HG03159 (cell line): ENCODE measurements around the gene VSIG8.
A peak's percentile ranks its signal among the peaks of the same experiment; 100 is the strongest.

Experiments
- ATAC-seq: cut with Tn5 transposase; IDR thresholded peaks from one replicate; pipeline ENCODE4 v1.9.1; 2021; ENCODE audit warnings: mild to moderate bottlenecking, moderate library complexity; ENCODE audit not compliant: unreplicated experiment

VSIG8 gene

GRCh38 chr1:159831412-159832141 is 30.9 kb downstream of the VSIG8 start:
- ATAC-seq, result no peak

GRCh38 chr1:159830722-159831121 is 31.7 kb downstream of the VSIG8 start:
- no peak for ATAC-seq

- ATAC-seq, result no peak
These were observed 32.5 kb downstream of the VSIG8 start for GRCh38 chr1:159829822-159830465.

- peak; percentile 84 for ATAC-seq
These were observed 33.2 kb downstream of the VSIG8 start for GRCh38 chr1:159829273-159829634.

GRCh38 chr1:159828581-159829272 is 33.7 kb downstream of the VSIG8 start:
- ATAC-seq, result no peak

GRCh38 chr1:159828176-159828575 is 34.3 kb downstream of the VSIG8 start:
- no peak for ATAC-seq

- ATAC-seq, result no peak
These were observed 34.9 kb downstream of the VSIG8 start for GRCh38 chr1:159827549-159827948.

- ATAC-seq, result no peak
These were observed 35.4 kb downstream of the VSIG8 start for GRCh38 chr1:159827102-159827490.

GRCh38 chr1:159826441-159827101 is 35.9 kb downstream of the VSIG8 start, which contains the start of gene SLAMF8:
Gene SLAMF8 (plus strand): TSS chr1:159826873. CDS start chr1:159826899, 26 bp downstream.
- ATAC-seq, result peak; percentile 39

GRCh38 chr1:159825564-159825963 is 36.9 kb downstream of the VSIG8 start:
- ATAC-seq, result no peak

- ATAC-seq, result no peak
These were observed 39.1 kb downstream of the VSIG8 start for GRCh38 chr1:159823406-159823805.

GRCh38 chr1:159821171-159821867 is 41.1 kb downstream of the VSIG8 start:
- ATAC-seq, result peak; percentile 61

- ATAC-seq, result no peak
These were observed 45.0 kb downstream of the VSIG8 start for GRCh38 chr1:159817276-159818041.

- ATAC-seq, result no peak
These were observed 46.5 kb downstream of the VSIG8 start for GRCh38 chr1:159815926-159816325.

- no peak for ATAC-seq
These were observed 57.5 kb downstream of the VSIG8 start for GRCh38 chr1:159804924-159805323.
